Erythroblast (primary cell): ENCODE data around the gene TAPT1.

Experiments
- DNase-seq, 2 experiments: peaks; one replicate each; lab custom pipeline; 2025; lab: John Stamatoyannopoulos, UW
- GATA1 ChIP-seq: IDR thresholded peaks from 2 replicates; pipeline ENCODE4 v1.6.1; 2011; ENCODE audit warnings: low read depth, mild to moderate bottlenecking, control low read depth, low read length, moderate library complexity
- POLR2A ChIP-seq: IDR thresholded peaks from 2 replicates; pipeline ENCODE4 v1.6.1; 2011; ENCODE audit warnings: mild to moderate bottlenecking, low read length

Gene TAPT1

DNA sequence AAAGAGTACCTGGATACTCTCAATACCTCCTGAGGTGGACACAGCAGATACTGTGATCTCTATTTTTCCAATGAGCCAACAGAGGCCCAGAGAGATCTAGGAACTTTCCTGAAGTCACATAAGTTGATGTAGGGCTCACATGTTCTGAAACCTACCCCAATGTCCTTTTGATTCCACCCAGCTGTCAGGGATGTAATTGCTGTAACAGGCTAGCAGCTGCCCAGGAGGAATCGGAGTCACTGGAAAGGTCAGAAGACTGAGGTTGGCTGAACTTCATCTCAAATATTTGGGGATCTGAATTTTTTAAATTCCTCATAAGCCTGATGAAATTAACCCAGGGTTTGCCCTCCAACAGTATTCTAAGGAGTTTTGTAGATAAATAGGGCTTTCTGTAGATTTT is 90.0 kb downstream of the TAPT1 start:
- TF ChIP-seq POLR2A = no peak
- no peak for TF ChIP-seq GATA1
- DNase-seq = no peak

DNA sequence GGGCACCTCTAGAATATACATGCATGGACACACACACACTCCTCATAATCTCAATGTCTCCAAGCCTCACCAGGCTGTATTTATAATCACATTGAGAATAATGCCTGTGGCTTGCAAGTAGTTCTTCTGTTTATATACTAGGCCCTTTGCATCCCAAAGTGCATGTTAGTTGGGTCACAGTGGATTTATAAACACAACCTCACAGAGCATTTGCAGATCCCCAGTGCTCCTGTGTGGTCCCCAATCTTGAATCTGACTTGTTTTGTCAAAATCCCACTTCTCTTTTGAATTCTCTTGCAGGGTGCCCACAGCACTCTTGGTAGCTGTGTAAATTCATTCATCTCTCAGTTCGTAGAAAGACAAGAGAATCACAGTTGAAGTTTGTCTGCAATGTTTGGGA is 92.9 kb downstream of the TAPT1 start:
- TF ChIP-seq GATA1 (no peak), POLR2A (no peak)
- no peak for DNase-seq

- TF ChIP-seq POLR2A = no peak
- no peak for DNase-seq
Measured at GRCh38 chr4:16131293-16131692, 95.0 kb downstream of the TAPT1 start.

GRCh38 chr4:16129336-16129735 is 96.9 kb downstream of the TAPT1 start:
- peak; percentile 13 to 69 for DNase-seq
- no peak for TF ChIP-seq POLR2A
- TF ChIP-seq GATA1 = no peak

DNA sequence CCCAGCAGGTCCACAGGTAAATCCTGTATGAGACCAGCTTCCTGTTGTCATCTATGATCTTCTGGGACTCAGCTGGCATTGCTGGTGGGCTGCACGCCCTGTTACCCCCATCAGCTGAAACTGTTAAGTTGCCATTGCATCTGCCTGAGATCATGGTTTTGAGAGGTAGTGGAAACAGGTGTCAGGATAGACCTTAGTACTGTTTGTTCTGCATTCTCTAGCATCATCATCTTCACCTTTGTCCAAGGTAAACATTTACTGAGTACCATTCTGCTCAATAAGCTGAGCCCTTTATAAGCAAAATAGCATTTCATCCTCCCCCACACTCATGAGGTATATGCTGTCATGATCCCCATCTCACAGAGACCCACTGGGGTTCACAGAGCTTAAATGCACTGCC is 99.6 kb downstream of the TAPT1 start:
- TF ChIP-seq POLR2A (no peak), GATA1 (no peak)

DNA sequence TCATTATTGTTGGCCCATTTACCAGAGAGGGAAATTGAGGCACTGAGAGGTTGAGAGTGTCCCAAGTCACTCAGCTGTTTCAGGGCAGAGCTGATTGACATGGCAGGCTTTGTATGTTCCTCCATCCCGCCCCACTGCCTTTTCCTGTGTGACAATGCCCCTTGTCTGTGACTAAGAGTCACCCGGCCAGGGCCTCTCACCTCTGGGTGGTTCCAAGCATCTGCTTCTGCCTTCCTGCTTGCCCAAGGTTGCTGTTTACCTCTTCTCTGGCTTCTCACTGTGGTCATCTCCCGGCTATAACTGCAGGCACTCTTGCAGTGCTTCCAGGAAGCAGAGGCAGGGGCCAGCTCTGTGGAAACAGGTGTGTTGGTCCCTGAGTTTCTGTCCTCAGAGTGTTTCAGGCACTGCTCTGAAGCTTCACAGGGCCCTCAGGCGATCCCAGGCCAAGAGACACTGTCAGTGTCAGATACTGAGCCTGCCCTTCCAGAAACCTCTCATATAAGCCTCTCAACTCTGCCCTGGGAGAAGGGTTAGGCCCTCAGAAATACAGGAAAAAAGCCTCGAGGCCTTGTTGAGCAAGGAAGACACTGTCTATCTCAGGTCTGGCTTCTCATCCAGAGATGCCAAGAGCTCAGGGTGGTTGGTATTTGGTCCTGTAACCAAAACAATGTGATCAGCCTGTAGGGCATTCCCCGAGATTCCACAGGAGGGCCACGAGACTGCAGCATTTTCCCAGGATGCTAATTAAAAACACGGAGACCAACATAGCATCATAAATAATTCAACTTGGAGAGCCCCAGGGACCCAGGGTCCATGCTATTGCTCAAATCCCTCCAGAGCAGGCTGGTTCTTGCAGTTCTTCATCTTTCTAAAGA is 100.5 kb downstream of the TAPT1 start:
- no peak for DNase-seq

More for the DNA sequence above, 99.6 kb downstream of the TAPT1 start:
- DNase-seq = no peak

GRCh38 chr4:16124232-16124631 is 102.0 kb downstream of the TAPT1 start:
- TF ChIP-seq GATA1 (no peak), POLR2A (no peak)
- no peak for DNase-seq

More for the DNA sequence above, 100.5 kb downstream of the TAPT1 start:
- TF ChIP-seq GATA1 (no peak), POLR2A (no peak)

DNA sequence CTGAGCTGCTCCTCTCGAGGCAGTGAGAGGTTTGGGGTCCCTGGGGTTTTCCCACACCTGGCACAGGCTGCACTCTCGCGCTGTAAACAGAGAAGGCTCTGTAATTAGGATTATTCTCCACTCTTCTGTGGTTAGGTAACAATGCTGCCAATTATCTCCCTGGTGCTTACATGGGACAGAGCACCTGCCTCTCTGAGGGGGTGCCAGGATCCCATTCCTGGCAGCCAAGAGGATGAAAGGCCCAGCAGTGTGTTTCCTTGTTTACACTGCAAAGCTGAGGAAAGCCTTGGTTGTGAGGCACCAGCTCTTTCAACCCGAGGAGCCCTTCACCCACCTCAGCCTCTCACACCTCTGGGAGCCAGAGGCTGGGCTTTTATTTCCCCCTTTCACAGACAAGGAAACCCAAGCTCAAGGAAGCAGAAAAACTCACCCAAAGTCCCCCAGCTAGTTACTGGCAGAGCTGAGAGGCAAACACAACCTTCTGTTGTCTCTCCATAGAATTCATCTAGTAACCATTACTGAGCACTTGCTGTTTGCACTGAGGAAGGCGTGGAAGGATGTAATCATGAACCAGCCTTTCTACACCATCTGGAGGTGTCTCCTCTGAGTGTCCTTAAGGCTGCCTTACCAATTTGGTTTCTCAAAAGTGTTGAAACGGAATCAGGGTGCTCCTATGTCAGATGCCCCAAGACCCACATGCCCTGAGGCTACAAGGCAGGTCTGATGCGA is 102.8 kb downstream of the TAPT1 start:
- TF ChIP-seq POLR2A (no peak), GATA1 (no peak)
- no peak for DNase-seq

DNA sequence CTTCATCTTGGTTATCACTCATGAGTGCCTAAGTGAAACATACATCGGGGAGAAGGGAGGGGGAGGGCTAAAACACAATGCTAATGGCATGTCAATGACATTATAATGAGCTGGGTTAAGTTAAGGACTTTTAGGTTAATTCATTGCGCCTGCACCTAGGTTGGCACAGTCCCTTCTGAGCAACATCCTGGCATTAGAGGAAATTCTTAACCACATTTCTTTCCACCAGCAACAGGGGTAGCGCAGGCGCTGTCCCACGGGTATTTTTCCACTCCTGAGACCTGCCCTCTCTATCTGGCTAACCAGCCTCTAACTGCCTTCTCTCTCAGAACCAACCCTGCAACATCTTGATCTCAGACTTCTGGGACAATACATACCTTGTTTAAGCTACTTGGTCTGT is 103.5 kb downstream of the TAPT1 start:
- no peak for TF ChIP-seq POLR2A
- no peak for TF ChIP-seq GATA1
- DNase-seq = no peak

DNA sequence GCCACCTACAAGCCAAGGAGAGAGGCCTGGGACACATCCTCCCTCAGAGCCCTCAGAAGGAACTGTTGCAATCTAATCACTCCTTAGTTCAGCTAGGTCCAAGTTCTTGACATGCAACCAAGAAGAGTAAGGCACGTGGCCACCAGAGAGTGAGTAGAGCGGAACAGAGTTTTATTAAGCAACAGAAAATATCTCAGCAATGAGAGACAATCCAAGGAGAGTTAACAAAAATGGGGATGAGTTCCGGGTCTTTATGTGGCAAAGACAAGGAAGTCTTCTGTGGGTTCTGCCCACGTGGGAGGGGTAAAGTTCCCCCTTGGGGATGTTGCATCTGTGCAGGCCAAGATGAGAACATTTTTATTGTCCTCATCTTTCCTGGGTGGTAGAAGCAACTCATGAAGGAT is 104.0 kb downstream of the TAPT1 start:
- no peak for DNase-seq
- no peak for TF ChIP-seq GATA1
- no peak for TF ChIP-seq POLR2A

DNA sequence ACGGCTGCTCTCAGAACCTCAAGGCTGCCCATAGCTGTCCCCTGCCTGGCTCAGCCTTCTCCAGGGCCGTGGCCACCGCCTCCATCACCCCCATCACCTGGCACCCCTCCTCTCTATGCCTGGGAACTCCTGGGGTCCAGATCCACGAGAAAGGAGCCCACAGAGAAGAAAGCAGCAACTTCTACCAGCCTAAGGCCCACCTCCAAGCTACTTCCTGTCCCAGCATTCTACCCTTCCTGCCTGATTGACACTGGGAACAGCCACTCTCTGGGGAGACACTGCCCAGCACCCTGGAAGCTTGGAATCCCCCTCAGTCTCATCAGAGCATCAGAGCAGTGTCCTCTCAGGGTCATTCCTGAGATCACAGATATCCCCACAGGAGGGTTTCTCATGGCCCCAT is 105.6 kb downstream of the TAPT1 start:
- TF ChIP-seq GATA1 = no peak
- TF ChIP-seq POLR2A = no peak
- peak in 1 of 2 experiments; percentile 2 for DNase-seq

DNA sequence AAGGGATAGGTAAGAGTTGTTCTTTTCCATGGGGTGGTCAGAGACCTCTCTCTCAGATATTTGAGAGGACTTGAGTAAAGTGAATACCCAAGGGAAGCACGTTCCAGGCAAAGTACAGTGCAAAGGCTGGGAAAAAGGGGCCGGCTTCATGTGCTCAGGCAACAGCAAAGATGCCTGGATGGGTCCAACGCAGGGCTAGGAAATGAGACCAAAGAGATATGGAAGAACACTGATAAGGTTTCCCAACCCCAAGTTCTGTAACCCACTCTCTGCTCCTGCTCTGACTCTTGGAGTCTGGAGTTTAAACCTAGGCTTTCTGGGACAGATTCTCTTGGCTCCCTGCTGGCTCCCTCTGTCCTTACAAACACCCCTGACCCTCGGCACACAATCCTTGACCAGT is 106.3 kb downstream of the TAPT1 start:
- TF ChIP-seq POLR2A (no peak), GATA1 (no peak)
- no peak for DNase-seq

DNA sequence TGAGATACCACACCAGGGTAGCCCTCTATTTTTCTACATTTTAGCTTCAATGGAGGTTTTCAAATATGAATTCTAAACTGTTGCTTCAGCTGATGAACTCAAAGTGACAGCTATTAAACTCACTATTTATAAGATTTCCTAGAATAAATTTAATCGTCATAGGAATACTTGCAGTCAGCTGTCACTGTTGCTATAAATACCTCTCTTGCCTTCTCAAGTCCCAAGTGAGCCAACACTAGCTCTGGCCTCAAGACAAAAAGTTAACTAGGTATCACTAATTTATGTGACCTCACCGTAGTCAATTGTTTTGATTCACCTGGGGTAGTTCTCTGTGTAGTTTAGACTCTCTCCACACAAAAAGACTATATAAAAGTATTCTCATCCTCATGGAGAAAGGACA is 108.2 kb downstream of the TAPT1 start:
- no peak for DNase-seq
- TF ChIP-seq GATA1 = no peak
- TF ChIP-seq POLR2A = no peak

DNA sequence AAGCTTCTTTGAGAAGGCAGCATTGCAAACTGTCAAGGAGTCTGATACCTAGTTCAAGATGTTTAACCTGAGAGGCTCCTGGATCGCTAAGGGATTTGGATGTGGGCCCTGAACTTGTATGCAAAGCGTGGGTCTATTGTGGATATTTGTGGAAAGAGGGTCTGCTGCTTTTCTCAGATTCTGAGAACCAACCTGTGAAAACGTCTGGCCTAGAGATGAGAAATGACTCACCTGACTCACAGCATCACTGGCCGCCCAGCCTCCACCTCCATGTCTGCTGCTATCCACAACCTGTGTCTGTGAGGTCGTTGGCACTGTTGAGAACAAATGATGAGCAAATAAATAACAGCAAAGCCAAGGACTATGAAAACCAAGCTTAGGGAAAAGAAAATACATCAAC is 109.1 kb downstream of the TAPT1 start:
- TF ChIP-seq GATA1 (no peak), POLR2A (no peak)
- no peak for DNase-seq

- TF ChIP-seq POLR2A (no peak), GATA1 (no peak)
- no peak for DNase-seq
Measured at GRCh38 chr4:16116493-16116990, 109.7 kb downstream of the TAPT1 start.

DNA sequence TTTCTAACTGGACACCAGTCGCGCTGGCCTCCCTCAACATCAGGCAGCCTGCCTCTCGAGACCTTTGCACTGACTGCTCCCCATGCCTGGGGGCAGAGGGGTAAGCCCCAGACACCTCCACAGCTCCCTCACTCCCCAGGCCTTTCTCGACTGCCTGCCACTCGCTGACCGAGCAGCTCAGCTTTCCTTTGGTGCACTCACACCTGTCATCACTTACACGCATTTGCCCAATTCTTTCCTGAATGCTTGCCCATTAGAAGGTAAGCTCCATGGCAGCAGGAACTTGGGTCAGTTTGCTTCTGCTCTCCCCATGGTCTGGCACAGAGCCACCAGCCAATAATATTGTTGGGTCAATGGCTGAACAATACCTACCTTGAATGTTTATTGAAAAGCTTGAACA is 110.3 kb downstream of the TAPT1 start:
- TF ChIP-seq GATA1 (no peak), POLR2A (no peak)
- no peak for DNase-seq
